Subcutaneous adipose tissue (tissue), 4 donors: ENCODE measurements around the gene PRR36. TPM values are rescaled to one million over a fixed set of nuclear protein-coding genes. Genes with fewer than 3 reads are reported as not detected.

Experiments
- CTCF ChIP-seq: fragments of 450-650 bp; IDR thresholded peaks from one replicate; pipeline ENCODE4 v1.5.1; 2016; ENCODE audit warnings: low read depth, mild to moderate bottlenecking, control low read depth, antibody characterized with exemption, moderate library complexity
- total RNA-seq, 4 donors: library from RNA; depleted of rRNA; stranded (reverse); fragments of >200 nt; gene quantifications; one replicate each; pipeline ENCODE4 v1.1.0, GENCODE V29; 2016

The PRR36 gene
- total RNA-seq, 4 donors from 2014 or later = not detected

- no peak for TF ChIP-seq CTCF
These were observed 3.4 kb downstream of the PRR36 start for GRCh38 chr19:7870571-7871436.

- no peak for TF ChIP-seq CTCF
These were observed 4.2 kb downstream of the PRR36 start for GRCh38 chr19:7869910-7870511.

- TF ChIP-seq CTCF = no peak
These were observed 4.7 kb downstream of the PRR36 start for GRCh38 chr19:7869453-7869909.

GRCh38 chr19:7868671-7869452 lies 5.3 kb downstream of the PRR36 start:
- no peak for TF ChIP-seq CTCF

- no peak for TF ChIP-seq CTCF
These were observed 5.9 kb downstream of the PRR36 start for GRCh38 chr19:7868326-7868670.

GRCh38 chr19:7867092-7867844 lies 6.9 kb downstream of the PRR36 start:
- TF ChIP-seq CTCF = no peak
